ENCODE data around the gene DLG5.

DNA sequence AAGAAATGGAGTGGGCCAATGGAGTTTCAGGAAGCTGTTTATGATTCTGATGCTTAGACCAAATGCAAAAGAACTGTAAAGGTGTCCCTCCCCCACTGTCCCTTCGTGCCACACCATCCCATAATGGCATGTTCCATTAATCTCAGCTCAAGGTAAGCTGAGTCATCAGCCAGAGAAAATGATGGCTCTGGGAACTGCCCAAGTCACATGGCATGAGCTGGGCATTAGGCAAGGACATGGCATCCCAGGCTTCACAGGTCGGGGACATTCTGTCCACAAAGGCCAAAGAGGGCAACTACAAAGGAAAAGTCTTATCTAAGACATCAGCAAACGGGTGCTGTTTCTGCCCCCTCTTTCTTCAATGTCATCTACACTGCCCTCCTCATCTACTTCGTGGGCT is 44.9 kb downstream of the DLG5 start:
- TF ChIP-seq HDAC6 (IDR thresholded peaks at IDR 0.05; ENCODE audit: unreplicated experiment) (no peak), POLR2A (IDR thresholded peaks at IDR 0.05; ENCODE audit: low read depth, low read length) (no peak), ETV6 (conservative IDR thresholded peaks at IDR 0.05 in 1 of 2, IDR thresholded peaks at IDR 0.05 in 1 of 2; ENCODE audit: borderline replicate concordance in 1 of 2, low read depth in 1 of 2) (no peak), EP300 (IDR thresholded peaks at IDR 0.05; ENCODE audit: borderline replicate concordance in 1 of 2, control insufficient read depth in 1 of 2, low read depth in 2 of 2, low read length in 2 of 2) (no peak)
- TF ChIP-seq, protein P1, sequence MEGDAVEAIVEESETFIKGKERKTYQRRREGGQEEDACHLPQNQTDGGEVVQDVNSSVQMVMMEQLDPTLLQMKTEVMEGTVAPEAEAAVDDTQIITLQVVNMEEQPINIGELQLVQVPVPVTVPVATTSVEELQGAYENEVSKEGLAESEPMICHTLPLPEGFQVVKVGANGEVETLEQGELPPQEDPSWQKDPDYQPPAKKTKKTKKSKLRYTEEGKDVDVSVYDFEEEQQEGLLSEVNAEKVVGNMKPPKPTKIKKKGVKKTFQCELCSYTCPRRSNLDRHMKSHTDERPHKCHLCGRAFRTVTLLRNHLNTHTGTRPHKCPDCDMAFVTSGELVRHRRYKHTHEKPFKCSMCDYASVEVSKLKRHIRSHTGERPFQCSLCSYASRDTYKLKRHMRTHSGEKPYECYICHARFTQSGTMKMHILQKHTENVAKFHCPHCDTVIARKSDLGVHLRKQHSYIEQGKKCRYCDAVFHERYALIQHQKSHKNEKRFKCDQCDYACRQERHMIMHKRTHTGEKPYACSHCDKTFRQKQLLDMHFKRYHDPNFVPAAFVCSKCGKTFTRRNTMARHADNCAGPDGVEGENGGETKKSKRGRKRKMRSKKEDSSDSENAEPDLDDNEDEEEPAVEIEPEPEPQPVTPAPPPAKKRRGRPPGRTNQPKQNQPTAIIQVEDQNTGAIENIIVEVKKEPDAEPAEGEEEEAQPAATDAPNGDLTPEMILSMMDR (IDR thresholded peaks at IDR 0.05 in 2 of 3, conservative IDR thresholded peaks at IDR 0.05 in 1 of 3; ENCODE audit: control insufficient read depth in 2 of 3, extremely low read depth in 1 of 3, insufficient read depth in 1 of 3, low read depth in 3 of 3, low read length in 3 of 3) = no peak
